Motor neuron (in vitro differentiated cells): ENCODE results near the gene CDHR3. TPM values are rescaled to one million over a fixed set of nuclear protein-coding genes. Genes with fewer than 3 reads are reported as not detected.
A peak's percentile ranks its signal among the peaks of the same experiment; 100 is the strongest.
"Not testable (repeated sequence)": the region's sequence is repeated elsewhere in the genome, so short reads cannot be mapped to it uniquely, and the experiment has no call there.

Experiments used
- ATAC-seq, 8 experiments: fragments of 200-7000 bp; cut with Tn5 transposase; replicated peaks in 6 of 8; 2 replicates each; pipeline ENCODE4 v1.8.0; 2021; ENCODE audit warnings: mild to moderate bottlenecking in 8 of 8, moderate library complexity in 8 of 8
- H3K27ac ChIP-seq, 2 donors: fragments of 250-450 bp; sonication (Bioruptor Pico); 2 replicates each; pipeline ENCODE4 v1.9.0; 2021; ENCODE audit warnings: antibody characterized with exemption in 2 of 2, mild to moderate bottlenecking in 2 of 2, moderate library complexity in 1 of 2
- H3K4me1 ChIP-seq, 2 donors: fragments of 250-450 bp; sonication (Bioruptor Pico); replicated peaks in 1 of 2; 2 replicates each; pipeline ENCODE4 v1.6.1; 2021; ENCODE audit warnings: antibody characterized with exemption in 2 of 2, mild to moderate bottlenecking in 2 of 2, moderate library complexity in 1 of 2
- H3K4me3 ChIP-seq, 5 donors: fragments of 250-450 bp; sonication (Bioruptor Pico); 2 replicates each; pipeline ENCODE4 v1.9.0; 2021; ENCODE audit warnings: antibody characterized with exemption in 5 of 5, mild to moderate bottlenecking in 5 of 5, moderate library complexity in 4 of 5
- WGBS, 10 experiments: fragments of 450-650 bp; shearing (Covaris generic); methylation state at CpG; one replicate each; pipeline ENCODE4 v1.0.0; 2022; 5-methylcytosine and 5-hydroxymethylcytosine counted together
- in situ Hi-C, 9 experiments: fragments of 400-800 bp; cut with MboI; loops; one replicate each; pipeline ENCODE4 v1.15.0; 2021; ENCODE audit warnings: low sequenced_read_pairs in 9 of 9, low pct_unique_long_range_greater_than_20kb in 2 of 9; ENCODE audit not compliant: unreplicated experiment in 9 of 9
- total RNA-seq, 8 experiments: library from RNA; unstranded; fragments of 300-600 nt; gene quantifications; 2 replicates each; pipeline versions ENCODE4 v1.2.3 to v1.2.4, GENCODE V29; 2022

Gene CDHR3
- total RNA-seq, 8 experiments from 2014 or later, result 0.56 to 31.6 (median 5.8) TPM

DNA sequence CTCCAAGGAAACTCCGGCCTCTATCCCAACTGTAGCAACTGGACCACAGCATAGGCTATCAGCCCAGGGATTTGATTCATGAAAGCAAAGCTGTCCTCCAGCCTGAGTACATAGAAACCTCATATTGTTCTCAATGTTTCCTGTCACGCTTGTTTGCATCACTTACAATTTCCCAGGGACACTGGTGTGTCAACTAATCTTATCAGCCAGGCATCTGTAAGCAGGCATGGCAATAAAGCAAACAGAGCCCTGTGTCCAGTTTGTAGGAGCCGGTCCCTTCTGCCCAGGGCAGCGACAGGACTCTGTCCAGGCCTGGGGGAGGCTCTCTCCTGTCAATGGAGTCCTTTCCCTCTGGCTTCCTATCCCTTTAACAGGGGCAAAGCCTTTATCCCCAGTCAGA lies 23.0 kb upstream of the CDHR3 start:
- 83 to 90% (median 89%) methylated on average over 1 to 3 of the region's 4 CpGs; no CpG with 5 or more reads in 6 of the 10 experiments for WGBS, 10 experiments
- H3K4me3 ChIP-seq, result no peak overlapping the region
- in situ Hi-C loops, result no loop called here
- peaks cover 0 to 6% of the 10 kb centered on the region in 2 donors for H3K4me1 ChIP-seq
- ATAC-seq, result peak in 5 of 8 experiments; percentile 17 to 89 (median 71)
- H3K27ac ChIP-seq, result no peak overlapping the region

DNA sequence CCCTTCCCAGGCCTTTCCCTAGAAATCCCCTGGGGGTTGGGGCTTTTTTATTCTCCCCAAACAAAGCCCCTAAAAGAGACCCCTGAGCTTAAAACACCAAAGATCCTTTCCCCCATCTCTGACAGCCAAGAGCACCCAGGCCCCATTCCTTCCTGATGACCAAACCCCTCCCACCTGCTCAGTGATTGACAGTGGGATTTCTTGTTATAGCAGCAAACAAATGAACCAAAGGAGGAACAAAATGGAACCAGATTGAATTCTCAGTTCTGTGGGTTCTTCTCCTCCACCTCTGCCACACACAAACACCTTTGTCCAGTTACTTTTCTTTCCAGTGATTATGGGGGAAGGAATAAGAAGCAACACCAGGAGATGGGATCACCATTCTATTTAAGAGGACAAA lies 21.5 kb upstream of the CDHR3 start:
- Histone ChIP-seq H3K4me1 (peaks cover 0 to 6% of the 10 kb centered on the region in 2 donors), H3K4me3 (no peak overlapping the region), H3K27ac (no peak overlapping the region)
- in situ Hi-C loops, result no loop called here
- no peak for ATAC-seq

DNA sequence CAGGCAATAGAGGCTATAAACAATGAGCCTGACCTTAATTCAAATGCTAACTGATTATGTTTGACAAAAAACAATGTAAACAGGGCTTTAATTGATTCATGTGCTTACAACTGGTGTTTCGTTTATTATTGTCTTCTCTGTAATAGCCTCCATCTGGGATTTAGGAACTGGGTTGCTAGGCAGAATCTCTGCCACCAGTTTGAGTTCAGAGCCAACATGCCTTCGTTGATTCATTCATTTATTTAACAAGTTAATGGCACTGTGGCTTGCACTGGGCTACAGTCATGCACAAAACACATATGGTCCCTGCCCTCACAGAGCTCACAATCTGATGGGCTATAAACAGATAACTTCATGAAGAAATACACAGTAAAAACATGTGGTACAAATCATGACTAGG lies 19.6 kb upstream of the CDHR3 start:
- 0 to 100% (median 74%) methylated on average over 1 to 2 of the region's 2 CpGs for WGBS, 10 experiments
- in situ Hi-C loops, result no loop called here
- Histone ChIP-seq H3K27ac (no peak overlapping the region), H3K4me1 (peaks cover 0 to 6% of the 10 kb centered on the region in 2 donors), H3K4me3 (no peak overlapping the region)
- ATAC-seq, result no peak

DNA sequence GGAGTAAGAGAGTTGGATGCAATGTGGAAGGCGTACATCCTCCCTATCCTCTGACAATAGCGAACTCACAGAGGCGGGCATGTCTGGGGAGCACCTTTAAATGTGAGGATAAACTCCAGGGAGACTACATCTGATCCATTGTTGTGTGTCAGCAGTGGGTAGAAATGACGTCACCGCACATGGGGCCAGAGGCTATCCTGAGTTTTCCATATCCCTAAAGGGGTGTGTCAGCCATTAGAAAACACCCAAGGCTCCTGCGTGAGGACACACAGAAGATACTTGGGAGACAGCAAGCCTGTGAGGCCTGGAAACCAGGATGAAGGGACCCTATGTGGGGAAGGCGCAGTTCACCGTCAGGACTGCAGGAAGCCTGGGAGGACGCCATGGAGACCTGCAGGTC lies 17.2 kb upstream of the CDHR3 start:
- in situ Hi-C loops, result no loop called here
- WGBS, 10 experiments, result 94 to 100% (median 94%) methylated on average over 4 to 7 of the region's 9 CpGs; no CpG with 5 or more reads in 7 of the 10 experiments

DNA sequence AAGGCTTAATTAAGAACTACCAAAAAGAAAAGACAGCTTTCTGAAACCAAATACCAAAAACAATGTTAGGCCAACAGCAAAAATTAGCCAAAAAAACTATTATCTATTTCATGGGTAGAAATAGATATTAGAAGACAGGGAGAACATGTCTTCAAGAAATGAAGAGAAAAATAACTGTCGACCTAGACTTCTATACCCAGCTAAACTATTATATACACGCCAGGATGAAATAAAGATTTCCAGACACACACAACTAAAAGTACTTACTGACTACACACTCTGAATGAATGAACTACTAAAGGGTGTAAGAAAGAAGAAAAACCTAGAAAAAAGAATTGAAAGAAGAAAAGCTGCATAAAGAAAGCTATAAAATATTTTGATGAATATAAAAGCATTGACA lies 11.5 kb upstream of the CDHR3 start:
- Histone ChIP-seq H3K4me1 (no peaks in the 10 kb centered on the region), H3K27ac (no peak overlapping the region), H3K4me3 (no peak overlapping the region)
- 39 to 100% (median 92%) methylated on average over 2 of the region's 2 CpGs; no CpG with 5 or more reads in 1 of the 10 experiments for WGBS, 10 experiments
- no peak for ATAC-seq
- in situ Hi-C loops, result no loop called here

More for the DNA sequence above, 17.2 kb upstream of the CDHR3 start:
- peak in 2 of 8 experiments; percentile 36 to 56 for ATAC-seq
- no peak overlapping the region for H3K27ac ChIP-seq
- no peak overlapping the region for H3K4me3 ChIP-seq
- peaks cover 0 to 3% of the 10 kb centered on the region in 2 donors for H3K4me1 ChIP-seq

DNA sequence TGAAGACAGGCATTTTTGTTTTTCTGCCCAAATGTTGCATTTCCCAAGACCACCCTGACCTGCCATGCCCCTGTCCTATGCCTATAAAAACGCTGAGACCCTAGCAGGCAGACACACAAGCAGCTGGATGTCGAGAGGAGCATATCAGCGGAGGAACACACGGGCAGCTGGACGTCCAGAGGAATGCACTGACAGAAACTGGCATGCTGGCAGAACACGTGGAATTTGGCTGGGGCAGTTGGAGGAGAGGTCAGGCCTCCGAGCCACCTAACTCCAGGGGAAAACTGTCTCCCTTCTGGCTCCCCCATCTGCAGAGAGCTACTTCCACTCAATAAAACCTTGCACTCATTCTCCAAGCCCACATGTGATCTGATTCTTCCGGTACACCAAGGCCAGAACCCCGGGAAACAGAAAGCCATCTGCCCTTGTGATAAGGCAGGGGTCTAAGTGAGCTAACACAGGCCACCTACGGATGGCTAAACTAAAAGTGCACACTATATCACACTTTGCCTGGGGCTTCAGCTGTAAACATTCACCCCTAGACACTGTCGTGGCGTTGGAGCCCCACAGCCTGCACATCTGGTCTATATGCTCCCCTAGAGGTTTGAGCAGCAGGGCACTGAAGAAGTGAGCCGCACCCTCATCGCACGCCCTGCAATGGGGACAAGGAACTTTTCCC lies 10.0 kb upstream of the CDHR3 start:
- Histone ChIP-seq H3K4me1 (no peaks in the 10 kb centered on the region), H3K4me3 (no peak overlapping the region), H3K27ac (no peak overlapping the region)
- 59 to 92% (median 79%) methylated on average over 1 to 14 of the region's 15 CpGs; no CpG with 5 or more reads in 3 of the 10 experiments for WGBS, 10 experiments
- ATAC-seq, result no peak
- in situ Hi-C loops, result no loop called here

DNA sequence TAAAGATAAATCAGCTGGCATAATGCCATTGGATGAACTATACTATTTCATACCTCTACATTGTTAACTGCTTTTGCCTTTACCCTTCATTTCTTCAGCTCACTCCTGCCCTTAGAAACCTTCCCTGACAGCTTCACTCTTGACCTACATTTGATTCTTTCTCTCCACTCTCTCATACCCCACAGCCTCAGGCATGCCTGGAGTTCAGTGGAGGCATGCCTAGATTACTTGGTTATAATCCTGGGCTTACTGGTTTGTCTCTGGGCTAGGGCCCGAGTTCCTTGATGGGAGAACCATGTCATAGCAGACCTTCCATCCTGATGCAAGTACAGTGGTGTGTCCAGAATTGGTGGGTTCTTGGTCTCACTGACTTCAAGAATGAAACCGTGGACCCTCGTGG lies 8.4 kb upstream of the CDHR3 start:
- ATAC-seq, result no peak
- 0 to 93% (median 67%) methylated on average over 1 to 3 of the region's 3 CpGs; no CpG with 5 or more reads in 1 of the 10 experiments for WGBS, 10 experiments
- no peak overlapping the region for H3K4me3 ChIP-seq
- no peak overlapping the region for H3K27ac ChIP-seq
- no peaks in the 10 kb centered on the region for H3K4me1 ChIP-seq
- in situ Hi-C loops, result no loop called here

DNA sequence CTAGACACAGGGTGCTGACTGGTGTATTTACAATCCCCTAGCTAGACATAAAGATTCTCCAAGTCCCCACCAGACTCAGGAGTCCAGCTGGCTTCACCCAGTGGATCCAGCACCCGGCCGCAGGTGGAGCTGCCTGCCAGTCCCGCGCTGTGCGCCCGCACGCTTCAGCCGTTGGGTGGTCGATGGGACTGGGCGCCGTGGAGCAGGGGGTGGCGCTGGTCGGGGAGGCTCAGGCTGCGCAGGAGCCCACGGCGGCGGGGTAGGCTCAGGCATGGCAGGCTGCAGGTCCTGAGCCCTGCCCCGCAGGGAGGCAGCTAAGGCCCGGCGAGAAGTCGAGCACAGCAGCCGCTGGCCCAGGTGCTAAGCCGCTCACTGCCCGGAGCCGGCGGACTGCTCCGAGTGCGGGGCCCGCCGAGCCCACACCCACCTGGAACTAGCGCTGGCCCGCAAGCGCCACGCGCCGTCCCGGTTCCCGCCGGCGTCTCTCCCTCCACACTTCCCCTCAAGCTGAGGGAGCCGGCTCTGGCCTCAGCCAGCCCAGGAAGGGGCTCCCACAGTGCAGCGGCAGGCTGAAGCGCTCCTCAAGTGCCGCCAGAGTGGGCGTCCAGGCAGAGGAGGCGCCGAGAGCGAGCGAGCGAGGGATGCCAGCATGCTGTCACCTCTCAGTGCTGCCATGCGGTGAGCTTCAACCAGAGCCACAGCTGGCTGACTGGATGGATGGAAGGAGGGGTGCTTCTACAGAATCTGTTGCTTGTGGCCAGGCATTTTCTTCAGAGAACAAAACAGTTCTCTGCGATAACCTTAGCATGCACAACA lies 7.2 kb upstream of the CDHR3 start:
- ATAC-seq, H3K4me1 ChIP-seq, in situ Hi-C loops, H3K27ac ChIP-seq, H3K4me3 ChIP-seq: not testable (repeated sequence)
- WGBS, 10 experiments, result 0 to 94% (median 90%) methylated on average over 1 to 23 of the region's 52 CpGs; no CpG with 5 or more reads in 3 of the 10 experiments

DNA sequence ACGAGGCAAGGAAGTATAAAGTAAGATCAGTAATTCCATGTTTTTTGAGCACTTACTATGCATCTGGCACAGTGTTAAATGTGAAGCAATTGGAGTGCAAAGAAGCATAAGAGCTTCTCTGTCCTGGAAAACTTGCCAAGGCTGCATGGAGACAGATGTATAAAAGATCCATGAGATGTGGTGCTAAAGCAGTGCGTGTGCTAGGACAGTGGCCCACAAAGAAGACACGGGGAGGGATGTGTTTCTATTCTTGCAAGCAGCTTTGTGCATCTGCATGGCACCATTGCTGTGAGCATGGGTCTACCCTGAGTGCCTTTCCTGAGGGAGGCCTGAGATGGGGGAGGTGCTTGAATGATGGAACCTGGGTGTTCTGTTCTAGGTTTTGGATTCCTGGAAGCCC lies 5.1 kb upstream of the CDHR3 start:
- no peak for ATAC-seq
- Histone ChIP-seq H3K4me3 (no peak overlapping the region), H3K4me1 (no peaks in the 10 kb centered on the region), H3K27ac (no peak overlapping the region)
- in situ Hi-C loops, result no loop called here
- 17 to 93% methylated on average over 2 of the region's 3 CpGs; no CpG with 5 or more reads in 8 of the 10 experiments for WGBS, 10 experiments

DNA sequence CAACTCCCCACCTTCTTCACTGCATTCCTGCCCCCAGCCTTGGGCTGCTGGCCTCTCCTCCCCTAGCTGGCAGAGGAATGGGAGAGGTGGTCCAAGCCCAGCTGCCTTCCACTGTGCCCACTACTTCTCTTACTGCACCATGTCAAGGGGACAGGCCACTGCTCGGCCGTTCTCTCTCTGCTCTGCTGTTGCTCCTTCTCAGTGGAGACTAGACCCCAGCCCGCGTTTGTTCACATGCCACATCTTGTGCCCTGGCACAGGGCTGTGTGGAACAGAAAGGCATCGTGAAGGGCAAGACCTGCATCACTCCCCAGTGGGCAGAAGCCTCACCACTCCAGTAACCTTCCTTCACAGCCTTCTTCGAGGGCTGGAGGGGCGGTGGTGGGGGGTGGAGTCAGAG lies 711 bp upstream of the CDHR3 start:
- Histone ChIP-seq H3K27ac (no peak overlapping the region), H3K4me3 (no peak overlapping the region), H3K4me1 (no peaks in the 10 kb centered on the region)
- in situ Hi-C loops, result no loop called here
- ATAC-seq, result no peak
- whole genome bisulfite sequencing, 10 experiments, result 40 to 100% (median 94%) methylated on average over 1 to 5 of the region's 7 CpGs; no CpG with 5 or more reads in 6 of the 10 experiments

DNA sequence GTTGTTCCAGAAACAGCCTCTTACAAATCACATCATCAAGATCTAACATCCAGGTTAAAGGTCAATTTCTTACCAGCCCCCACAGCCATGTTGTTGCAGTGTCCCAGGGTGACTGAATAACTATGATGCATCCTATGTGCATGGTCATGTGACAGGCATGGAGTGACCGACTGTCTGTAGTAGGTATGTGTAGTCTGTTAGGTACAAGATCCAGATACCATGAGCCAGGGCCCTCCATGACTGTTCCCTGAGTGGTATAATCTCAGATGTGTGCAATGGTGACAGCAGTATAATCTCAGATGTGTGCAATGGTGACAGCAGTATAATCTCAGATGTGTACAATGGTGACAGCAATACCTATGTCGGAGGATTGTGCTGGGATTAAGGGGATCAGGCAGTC lies 8.8 kb downstream of the CDHR3 start:
- WGBS, 10 experiments, result 100% methylated on average over 1 of the region's 2 CpGs; no CpG with 5 or more reads in 9 of the 10 experiments

DNA sequence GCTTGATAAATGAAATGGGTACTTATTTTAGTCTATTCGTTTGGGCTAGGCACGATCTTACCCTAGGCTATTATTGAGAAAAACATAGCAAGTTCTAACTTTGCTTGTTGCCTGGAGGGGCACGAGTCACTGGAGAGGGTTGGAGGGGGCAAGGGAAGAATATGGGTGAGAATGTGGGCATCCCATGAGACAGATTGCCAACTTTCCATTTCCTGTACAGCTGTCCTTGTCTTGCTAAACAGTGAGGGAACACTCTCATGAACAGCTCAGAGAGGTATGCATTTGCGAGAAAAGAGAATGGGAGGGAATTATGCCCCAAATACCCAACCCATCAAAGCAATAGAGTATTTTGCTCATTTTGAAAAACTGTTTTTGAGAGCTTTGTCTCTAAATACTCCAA lies 9.2 kb downstream of the CDHR3 start:
- 0 to 86% (median 60%) methylated on average over 1 to 4 of the region's 4 CpGs; no CpG with 5 or more reads in 1 of the 10 experiments for WGBS, 10 experiments
- in situ Hi-C loops, result no loop called here
- peaks cover 6 to 8% of the 10 kb centered on the region in 2 donors for H3K4me1 ChIP-seq
- no peak overlapping the region for H3K27ac ChIP-seq
- ATAC-seq, result no peak
- no peak overlapping the region for H3K4me3 ChIP-seq

More for the DNA sequence above, 8.8 kb downstream of the CDHR3 start:
- peaks cover 6 to 8% of the 10 kb centered on the region in 2 donors for H3K4me1 ChIP-seq
- no peak overlapping the region for H3K4me3 ChIP-seq
- in situ Hi-C loops, result no loop called here
- H3K27ac ChIP-seq, result no peak overlapping the region
- peak in 5 of 8 experiments; percentile 69 to 95 (median 82) for ATAC-seq

DNA sequence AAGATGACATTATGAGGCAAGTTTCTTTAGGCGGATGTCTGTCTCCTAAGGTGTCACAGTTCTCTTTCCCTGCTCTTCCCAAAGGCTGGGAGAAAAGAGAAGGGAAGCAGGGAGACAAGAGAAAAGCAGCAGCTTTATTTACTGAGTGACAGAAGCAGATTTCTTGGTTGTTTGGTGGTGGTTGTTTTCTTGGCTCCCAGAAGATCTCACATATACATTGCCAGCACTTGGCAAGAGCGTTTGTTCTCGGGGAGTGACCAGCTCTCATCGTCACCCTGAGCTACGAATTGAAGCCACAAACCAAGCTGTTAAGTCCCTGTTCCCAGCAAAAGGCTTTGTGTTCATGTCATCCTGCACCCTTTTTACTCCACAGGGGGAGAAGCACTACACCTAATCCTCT lies 11.4 kb downstream of the CDHR3 start:
- Histone ChIP-seq H3K4me1 (peaks cover 6 to 8% of the 10 kb centered on the region in 2 donors), H3K27ac (no peak overlapping the region), H3K4me3 (no peak overlapping the region)
- in situ Hi-C loops, result no loop called here
- peak in 1 of 8 experiments; percentile 4 for ATAC-seq
- 40 to 96% (median 81%) methylated on average over 1 to 4 of the region's 5 CpGs; no CpG with 5 or more reads in 4 of the 10 experiments for WGBS, 10 experiments
